Panc1 (cell line): ENCODE results near the gene TRABD2A. TPM values are rescaled to one million over a fixed set of nuclear protein-coding genes. Genes with fewer than 3 reads are reported as not detected.

ENCODE experiments used
- ATAC-seq: fragments of 200-7000 bp; cut with Tn5 transposase; 2 replicates; pipeline ENCODE4 v1.9.1; 2020; ENCODE audit warnings: mild to moderate bottlenecking, moderate library complexity
- BruUV-seq: library from RNA; stranded (reverse); fragments of 400-500 nt; replicated peaks from 2 replicates; lab custom pipeline; 2021; lab: Mats Ljungman, UMichigan
- CTCF ChIA-PET: fragments of 300-600 bp; sonication (Branson Sonifier 250); formaldehyde crosslinking; loops from one replicate; lab custom pipeline; 2022; ENCODE audit warnings: antibody characterized with exemption; lab: Charles Lee
- POLR2A ChIA-PET: fragments of 300-600 bp; sonication (Branson Sonifier 250); formaldehyde crosslinking; loops from one replicate; lab custom pipeline; 2022; ENCODE audit warnings: antibody characterized with exemption; lab: Charles Lee
- DNase-seq: peaks from one replicate; pipeline ENCODE4 v3.0.0-alpha.2; 2010; ENCODE audit warnings: low read depth, low spot score
- H3K27ac ChIP-seq: 2 replicates; pipeline ENCODE4 v1.5.1; 2011; ENCODE audit warnings: mild to moderate bottlenecking, low read length, inconsistent platforms
- H3K27me3 ChIP-seq: fragments of 200-500 bp; sonication (Bioruptor generic); 2 replicates; pipeline ENCODE4 v1.6.0; 2014; ENCODE audit warnings: low read length, inconsistent platforms; ENCODE audit not compliant: control insufficient read depth, insufficient read depth
- H3K36me3 ChIP-seq: fragments of 200-500 bp; sonication (Bioruptor generic); 2 replicates; pipeline ENCODE4 v1.5.1; 2014; ENCODE audit warnings: inconsistent platforms, mild to moderate bottlenecking, low read length, moderate library complexity; ENCODE audit not compliant: control insufficient read depth, insufficient read depth
- H3K4me1 ChIP-seq: 2 replicates; pipeline ENCODE4 v1.5.1; 2011; ENCODE audit warnings: inconsistent platforms, mild to moderate bottlenecking, low read length, moderate library complexity; ENCODE audit not compliant: control insufficient read depth, insufficient read depth
- H3K4me3 ChIP-seq, 2 experiments: 2 replicates each; pipeline ENCODE4 v1.5.1; 2011 to 2012; ENCODE audit warnings: low read depth in 2 of 2, low read length in 2 of 2, mild to moderate bottlenecking in 2 of 2, inconsistent platforms in 1 of 2, moderate library complexity in 1 of 2
- H3K9me3 ChIP-seq: fragments of 200-500 bp; sonication (Bioruptor generic); 2 replicates; pipeline ENCODE4 v1.5.1; 2014; ENCODE audit warnings: low read depth, mild to moderate bottlenecking, inconsistent platforms, low read length, moderate library complexity; ENCODE audit not compliant: control insufficient read depth, insufficient read depth
- POLR2AphosphoS5 ChIP-seq: IDR thresholded peaks from 2 replicates; pipeline ENCODE4 v1.6.1; 2012; ENCODE audit warnings: mild to moderate bottlenecking, low read depth, low read length, moderate library complexity
- SIN3A ChIP-seq: IDR thresholded peaks from 2 replicates; pipeline ENCODE4 v1.6.1; 2012; ENCODE audit warnings: low read depth, mild to moderate bottlenecking, low read length, moderate library complexity, borderline replicate concordance; ENCODE audit not compliant: insufficient read depth
- TCF7L2 ChIP-seq: IDR thresholded peaks from 2 replicates; pipeline ENCODE4 v1.6.1; 2011; ENCODE audit warnings: mild to moderate bottlenecking, low read depth, low read length, inconsistent platforms
- in situ Hi-C: cut with HindIII; loops from 2 replicates; pipeline ENCODE4 v1.10.0; 2016; ENCODE audit warnings: low sequenced_read_pairs, low pct_unique_long_range_greater_than_20kb
- intact Hi-C: fragments of 100-400 bp; cut with micrococcal nuclease; formaldehyde crosslinking; loops from one replicate; pipeline ENCODE4 v1.10.0; 2022; ENCODE audit not compliant: unreplicated experiment
- total RNA-seq: library from RNA; stranded (reverse); gene quantifications from one replicate; pipeline ENCODE4 v1.2.1, GENCODE V29; 2021; ENCODE audit not compliant: unreplicated experiment
- TF ChIP-seq, protein P1 (sequence below), 2 experiments: IDR thresholded peaks; 2 replicates each; pipeline ENCODE4 v1.6.1; 2011 to 2012; ENCODE audit warnings: low read depth in 2 of 2, control low read depth in 1 of 2, low read length in 1 of 2, mild to moderate bottlenecking in 1 of 2, moderate library complexity in 1 of 2; ENCODE audit not compliant: insufficient read depth in 1 of 2
- TF ChIP-seq, protein P2 (sequence below): fragments of 450-650 bp; IDR thresholded peaks from 2 replicates; pipeline ENCODE4 v1.5.1; 2017; ENCODE audit warnings: mild to moderate bottlenecking

The TRABD2A gene
- total RNA-seq, 1 experiment from 2014 or later, result 1.7 TPM

DNA sequence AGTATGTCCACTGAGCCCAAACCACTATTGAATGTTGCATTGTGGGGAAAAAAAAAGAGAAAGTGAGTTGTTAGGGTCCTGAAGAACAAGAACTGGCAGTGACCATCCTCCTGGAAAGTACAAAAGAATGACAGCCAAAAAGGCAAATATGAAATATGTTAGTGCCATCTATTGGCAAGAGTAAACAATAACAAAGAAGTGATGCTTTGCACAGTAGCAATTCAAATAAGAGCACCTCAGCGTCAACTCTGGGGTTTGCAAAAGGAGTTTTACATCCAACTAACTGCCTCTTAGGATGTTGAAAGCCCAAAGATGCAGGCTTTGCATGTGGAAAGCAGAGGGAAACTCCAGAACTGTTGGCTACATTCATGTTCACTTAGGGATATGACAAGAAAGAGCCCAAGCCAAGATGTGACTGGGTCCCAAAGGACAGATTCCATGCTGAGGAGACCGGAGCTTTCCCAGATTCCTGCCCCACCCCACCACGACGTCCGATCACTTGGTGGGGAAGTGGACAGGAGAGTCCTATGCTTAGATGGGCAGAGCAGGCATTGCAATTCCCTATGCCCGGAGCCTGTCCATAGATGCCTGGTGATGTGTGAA is 15.6 kb downstream of the TRABD2A start:
- Histone ChIP-seq H3K27me3 (peaks cover 4% of the 10 kb centered on the region; the same call in 1 of the 2 replicates), H3K27ac (no peak overlapping the region), H3K9me3 (no peaks in the 10 kb centered on the region), H3K4me3 (no peak overlapping the region), H3K36me3 (no peaks in the 10 kb centered on the region), H3K4me1 (no peaks in the 10 kb centered on the region)
- in situ Hi-C loops (no loop called here), intact Hi-C loops (loop anchor here (5.0 to 10.0 kb wide), 2 partner anchors 210 to 368 kb away; no protein-coding TSS in a partner anchor)
- no TSS peak for BruUV-seq
- DNase-seq, result no peak
- ChIA-PET POLR2A (no interaction called here), CTCF (interaction anchor here (0.7 kb wide), 1 partner anchor 157 kb away, joined by 3 read pairs; no protein-coding TSS in a partner anchor)
- TF ChIP-seq, protein P1, sequence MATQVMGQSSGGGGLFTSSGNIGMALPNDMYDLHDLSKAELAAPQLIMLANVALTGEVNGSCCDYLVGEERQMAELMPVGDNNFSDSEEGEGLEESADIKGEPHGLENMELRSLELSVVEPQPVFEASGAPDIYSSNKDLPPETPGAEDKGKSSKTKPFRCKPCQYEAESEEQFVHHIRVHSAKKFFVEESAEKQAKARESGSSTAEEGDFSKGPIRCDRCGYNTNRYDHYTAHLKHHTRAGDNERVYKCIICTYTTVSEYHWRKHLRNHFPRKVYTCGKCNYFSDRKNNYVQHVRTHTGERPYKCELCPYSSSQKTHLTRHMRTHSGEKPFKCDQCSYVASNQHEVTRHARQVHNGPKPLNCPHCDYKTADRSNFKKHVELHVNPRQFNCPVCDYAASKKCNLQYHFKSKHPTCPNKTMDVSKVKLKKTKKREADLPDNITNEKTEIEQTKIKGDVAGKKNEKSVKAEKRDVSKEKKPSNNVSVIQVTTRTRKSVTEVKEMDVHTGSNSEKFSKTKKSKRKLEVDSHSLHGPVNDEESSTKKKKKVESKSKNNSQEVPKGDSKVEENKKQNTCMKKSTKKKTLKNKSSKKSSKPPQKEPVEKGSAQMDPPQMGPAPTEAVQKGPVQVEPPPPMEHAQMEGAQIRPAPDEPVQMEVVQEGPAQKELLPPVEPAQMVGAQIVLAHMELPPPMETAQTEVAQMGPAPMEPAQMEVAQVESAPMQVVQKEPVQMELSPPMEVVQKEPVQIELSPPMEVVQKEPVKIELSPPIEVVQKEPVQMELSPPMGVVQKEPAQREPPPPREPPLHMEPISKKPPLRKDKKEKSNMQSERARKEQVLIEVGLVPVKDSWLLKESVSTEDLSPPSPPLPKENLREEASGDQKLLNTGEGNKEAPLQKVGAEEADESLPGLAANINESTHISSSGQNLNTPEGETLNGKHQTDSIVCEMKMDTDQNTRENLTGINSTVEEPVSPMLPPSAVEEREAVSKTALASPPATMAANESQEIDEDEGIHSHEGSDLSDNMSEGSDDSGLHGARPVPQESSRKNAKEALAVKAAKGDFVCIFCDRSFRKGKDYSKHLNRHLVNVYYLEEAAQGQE (IDR thresholded peaks at IDR 0.05; ENCODE audit: insufficient read depth in 1 of 2, low read depth in 2 of 2, low read length in 1 of 2), result no peak
- TF ChIP-seq POLR2AphosphoS5, result no peak
- TF ChIP-seq TCF7L2, result no peak
- TF ChIP-seq, protein P2, sequence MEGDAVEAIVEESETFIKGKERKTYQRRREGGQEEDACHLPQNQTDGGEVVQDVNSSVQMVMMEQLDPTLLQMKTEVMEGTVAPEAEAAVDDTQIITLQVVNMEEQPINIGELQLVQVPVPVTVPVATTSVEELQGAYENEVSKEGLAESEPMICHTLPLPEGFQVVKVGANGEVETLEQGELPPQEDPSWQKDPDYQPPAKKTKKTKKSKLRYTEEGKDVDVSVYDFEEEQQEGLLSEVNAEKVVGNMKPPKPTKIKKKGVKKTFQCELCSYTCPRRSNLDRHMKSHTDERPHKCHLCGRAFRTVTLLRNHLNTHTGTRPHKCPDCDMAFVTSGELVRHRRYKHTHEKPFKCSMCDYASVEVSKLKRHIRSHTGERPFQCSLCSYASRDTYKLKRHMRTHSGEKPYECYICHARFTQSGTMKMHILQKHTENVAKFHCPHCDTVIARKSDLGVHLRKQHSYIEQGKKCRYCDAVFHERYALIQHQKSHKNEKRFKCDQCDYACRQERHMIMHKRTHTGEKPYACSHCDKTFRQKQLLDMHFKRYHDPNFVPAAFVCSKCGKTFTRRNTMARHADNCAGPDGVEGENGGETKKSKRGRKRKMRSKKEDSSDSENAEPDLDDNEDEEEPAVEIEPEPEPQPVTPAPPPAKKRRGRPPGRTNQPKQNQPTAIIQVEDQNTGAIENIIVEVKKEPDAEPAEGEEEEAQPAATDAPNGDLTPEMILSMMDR, result peak; percentile 63
- TF ChIP-seq SIN3A, result no peak
- ATAC-seq, result peak; percentile 65

DNA sequence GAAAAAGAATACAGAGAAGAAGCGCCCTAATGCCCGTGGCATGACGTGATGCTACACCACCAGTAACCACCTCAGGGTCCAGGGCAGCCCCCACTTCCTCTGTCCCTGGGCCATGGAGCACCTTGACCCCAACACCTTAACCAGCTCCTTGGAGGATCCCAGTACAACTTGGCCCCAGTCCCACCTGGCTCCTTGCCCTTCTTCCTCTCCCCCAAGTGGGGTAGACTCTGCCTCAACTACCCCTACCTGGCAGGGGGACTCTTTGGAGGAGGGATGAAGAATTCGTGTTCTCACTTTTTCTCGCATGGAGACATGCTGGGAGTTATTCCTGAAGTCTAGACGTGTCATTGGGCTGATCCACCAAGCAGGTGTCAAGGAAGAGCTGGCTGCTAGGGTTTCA is 18.9 kb downstream of the TRABD2A start:
- Histone ChIP-seq H3K9me3 (no peaks in the 10 kb centered on the region), H3K27me3 (peaks cover 4% of the 10 kb centered on the region; the same call in 1 of the 2 replicates), H3K27ac (no peak overlapping the region), H3K36me3 (no peaks in the 10 kb centered on the region), H3K4me1 (no peaks in the 10 kb centered on the region), H3K4me3 (no peak overlapping the region)
- no peak for DNase-seq
- ChIA-PET POLR2A (no interaction called here), CTCF (interaction anchor here (0.6 kb wide), 1 partner anchor 203 kb away, joined by 3 read pairs; no protein-coding TSS in a partner anchor)
- in situ Hi-C loops, result no loop called here
- no TSS peak for BruUV-seq
- intact Hi-C loops, result loop anchor here (10.0 kb wide), 1 partner anchor 207 kb away; no protein-coding TSS in a partner anchor
- no peak for ATAC-seq
- TF ChIP-seq, protein P2, result no peak
- TF ChIP-seq, protein P1 (IDR thresholded peaks at IDR 0.05; ENCODE audit: insufficient read depth in 1 of 2, low read depth in 2 of 2, low read length in 1 of 2), result no peak
- TF ChIP-seq SIN3A, result no peak
- TF ChIP-seq TCF7L2, result no peak
- no peak for TF ChIP-seq POLR2AphosphoS5
